K562 (cell line): ENCODE data around the gene C1orf167. TPM values are rescaled to one million over a fixed set of nuclear protein-coding genes. Genes with fewer than 3 reads are reported as not detected.

Source experiments
- NR2C1 ChIP-seq, 2 experiments: fragments of 450-650 bp; IDR thresholded peaks; 2 replicates each; pipeline ENCODE4 v1.6.1; 2017; ENCODE audit warnings: mild to moderate bottlenecking in 2 of 2, antibody characterized with exemption in 1 of 2, inconsistent platforms in 1 of 2, missing compliant biosample characterization in 1 of 2, missing genetic modification characterization in 1 of 2
- SRSF1 ChIP-seq: fragments of 200-400 bp; formaldehyde crosslinking; IDR thresholded peaks from 2 replicates; pipeline ENCODE4 v1.6.1; 2017; ENCODE audit warnings: mild to moderate bottlenecking, low read depth, low read length, moderate library complexity
- ZNF778 ChIP-seq: fragments of 450-650 bp; formaldehyde crosslinking; IDR thresholded peaks from 2 replicates; pipeline ENCODE4 v1.4.0; 2020; ENCODE audit warnings: mild to moderate bottlenecking, moderate library complexity
- polyA plus RNA-seq, 8 experiments: library from polyadenylated mRNA; depleted of rRNA in 4 of 8; stranded (reverse) in 5 of 8; unstranded in 3 of 8; fragments of >200 nt; fragmentation: Nextera tagmentation in 2 of 8; fragmentation: Illumina TruSeq in 1 of 8; extraction: Ambion mirVana in 2 of 8; extraction: Trizol in 1 of 8; gene quantifications; 2 replicates each; pipeline versions ENCODE4 v1.2.1 to v1.2.3, GENCODE V29; 2011 to 2014; ENCODE audit warnings: inconsistent platforms in 1 of 8, missing spikeins in 1 of 8
- total RNA-seq, 7 experiments: library from RNA; depleted of rRNA in 6 of 7; stranded (reverse); fragments of >200 nt in 6 of 7; fragmentation: Illumina TruSeq in 2 of 7; extraction: Trizol in 2 of 7; gene quantifications; 2 replicates each; pipeline versions ENCODE4 v1.2.1 to v1.2.3, GENCODE V29; 2011 to 2021; ENCODE audit warnings: low replicate concordance in 1 of 7
- TF ChIP-seq, protein P1 (sequence below): fragments of 250-450 bp; sonication (Bioruptor Pico); IDR thresholded peaks from 2 replicates; pipeline ENCODE4 v1.8.0; 2022; ENCODE audit warnings: moderate library complexity, mild to moderate bottlenecking, inconsistent platforms
- TF ChIP-seq, protein P2 (sequence below): fragments of 450-650 bp; IDR thresholded peaks from 2 replicates; pipeline ENCODE4 v1.7.0; 2016; ENCODE audit warnings: borderline replicate concordance

Gene C1orf167
- total and polyA plus RNA-seq, 9 of the 15 experiments (the other 6 are each of a cell fraction or from before 2014, with no cell fraction given) = 0.22 to 0.86 (median 0.31) TPM; not detected in 2

DNA sequence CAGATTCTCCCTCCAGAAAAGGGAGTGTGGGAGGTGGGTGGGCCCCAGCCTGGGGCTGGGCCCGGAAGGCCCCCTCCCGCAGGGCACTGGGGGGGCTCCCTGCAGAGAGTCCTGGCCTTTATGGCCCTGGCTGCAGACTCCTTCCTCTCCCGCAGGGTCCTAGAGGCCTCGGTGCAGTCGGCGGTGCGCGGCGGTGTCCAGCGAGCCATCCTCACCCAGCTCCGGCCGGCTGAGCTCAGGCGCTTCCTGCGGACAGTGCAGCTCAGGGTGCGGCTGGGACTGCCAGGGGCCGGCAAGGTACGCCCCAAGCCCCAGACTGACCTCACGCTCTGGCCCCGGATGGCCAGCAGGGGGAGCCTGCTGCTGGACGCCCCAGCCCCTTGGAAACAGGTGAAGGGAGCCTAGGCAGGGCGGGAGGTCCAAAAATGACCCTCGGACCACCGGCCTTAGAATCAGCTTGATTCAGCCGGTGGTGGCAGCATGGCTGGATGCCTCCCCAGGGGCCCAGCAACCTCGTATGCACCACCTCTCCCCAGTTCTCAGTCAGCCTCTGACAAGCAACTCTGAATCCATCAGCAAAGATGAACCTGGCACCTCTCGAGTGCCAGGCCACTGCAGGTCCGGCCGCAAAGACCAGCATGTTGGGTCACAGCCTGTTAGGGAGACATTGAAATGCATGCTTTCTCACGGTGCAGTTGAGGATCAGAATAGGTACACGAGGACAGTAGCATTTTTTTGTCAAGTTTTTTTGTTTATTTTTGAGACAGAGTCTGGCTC is 23.2 kb downstream of the C1orf167 start (continued):
- TF ChIP-seq SRSF1 = no peak
- TF ChIP-seq, protein P1, sequence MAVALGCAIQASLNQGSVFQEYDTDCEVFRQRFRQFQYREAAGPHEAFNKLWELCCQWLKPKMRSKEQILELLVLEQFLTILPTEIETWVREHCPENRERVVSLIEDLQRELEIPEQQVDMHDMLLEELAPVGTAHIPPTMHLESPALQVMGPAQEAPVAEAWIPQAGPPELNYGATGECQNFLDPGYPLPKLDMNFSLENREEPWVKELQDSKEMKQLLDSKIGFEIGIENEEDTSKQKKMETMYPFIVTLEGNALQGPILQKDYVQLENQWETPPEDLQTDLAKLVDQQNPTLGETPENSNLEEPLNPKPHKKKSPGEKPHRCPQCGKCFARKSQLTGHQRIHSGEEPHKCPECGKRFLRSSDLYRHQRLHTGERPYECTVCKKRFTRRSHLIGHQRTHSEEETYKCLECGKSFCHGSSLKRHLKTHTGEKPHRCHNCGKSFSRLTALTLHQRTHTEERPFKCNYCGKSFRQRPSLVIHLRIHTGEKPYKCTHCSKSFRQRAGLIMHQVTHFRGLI = no peak
- peak; percentile 30; the same call in 1 of the 2 replicates for TF ChIP-seq NR2C1 (IDR thresholded peaks at IDR 0.05)
- peak; percentile 25; the same call in 1 of the 2 replicates for TF ChIP-seq NR2C1 (tag; IDR thresholded peaks at IDR 0.05)
- TF ChIP-seq ZNF778 (CRISPR knock-in tag) = no peak
- TF ChIP-seq, protein P2, sequence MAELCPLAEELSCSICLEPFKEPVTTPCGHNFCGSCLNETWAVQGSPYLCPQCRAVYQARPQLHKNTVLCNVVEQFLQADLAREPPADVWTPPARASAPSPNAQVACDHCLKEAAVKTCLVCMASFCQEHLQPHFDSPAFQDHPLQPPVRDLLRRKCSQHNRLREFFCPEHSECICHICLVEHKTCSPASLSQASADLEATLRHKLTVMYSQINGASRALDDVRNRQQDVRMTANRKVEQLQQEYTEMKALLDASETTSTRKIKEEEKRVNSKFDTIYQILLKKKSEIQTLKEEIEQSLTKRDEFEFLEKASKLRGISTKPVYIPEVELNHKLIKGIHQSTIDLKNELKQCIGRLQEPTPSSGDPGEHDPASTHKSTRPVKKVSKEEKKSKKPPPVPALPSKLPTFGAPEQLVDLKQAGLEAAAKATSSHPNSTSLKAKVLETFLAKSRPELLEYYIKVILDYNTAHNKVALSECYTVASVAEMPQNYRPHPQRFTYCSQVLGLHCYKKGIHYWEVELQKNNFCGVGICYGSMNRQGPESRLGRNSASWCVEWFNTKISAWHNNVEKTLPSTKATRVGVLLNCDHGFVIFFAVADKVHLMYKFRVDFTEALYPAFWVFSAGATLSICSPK = no peak
- TF ChIP-seq, all 486 proteins: peak for 152
